Measurements from ENCODE around the gene GRID2.

The GRID2 gene

GRCh38 chr4:93384241-93384640 is 1080.5 kb downstream of the GRID2 start:
- no peak for DNase-seq (ENCODE audit: low read depth in 2 of 2, low spot score in 1 of 2)

DNA sequence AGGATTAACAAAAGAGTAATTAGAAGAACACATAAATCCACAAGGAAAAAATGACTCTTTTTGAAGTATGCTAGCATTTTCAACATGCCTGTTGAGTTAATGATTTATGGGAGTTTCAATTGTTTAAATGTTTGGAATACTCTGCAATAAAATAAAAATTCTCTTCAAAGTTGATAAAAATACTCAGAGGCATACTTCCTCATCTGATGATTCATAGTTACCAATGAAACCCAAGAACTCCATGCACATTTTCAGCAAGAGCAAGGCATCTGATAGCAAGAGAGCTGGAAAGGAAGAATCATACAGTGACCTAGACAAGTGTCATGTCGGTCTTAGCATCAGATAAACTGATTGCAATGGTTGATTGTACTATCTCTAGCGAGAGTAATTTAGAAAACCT is 1081.1 kb downstream of the GRID2 start:
- DNase-seq (ENCODE audit: low read depth in 2 of 2, low spot score in 1 of 2) = no peak

GRCh38 chr4:93394545-93395081 is 1090.8 kb downstream of the GRID2 start:
- no peak for DNase-seq (ENCODE audit: low read depth in 2 of 2, low spot score in 1 of 2)

- no peak for DNase-seq (ENCODE audit: low read depth in 2 of 2, low spot score in 1 of 2)
These were observed 1092.5 kb downstream of the GRID2 start for GRCh38 chr4:93396272-93396671.

- no peak for DNase-seq (ENCODE audit: low read depth in 2 of 2, low spot score in 1 of 2)
These were observed 1099.8 kb downstream of the GRID2 start for GRCh38 chr4:93403571-93403970.

DNA sequence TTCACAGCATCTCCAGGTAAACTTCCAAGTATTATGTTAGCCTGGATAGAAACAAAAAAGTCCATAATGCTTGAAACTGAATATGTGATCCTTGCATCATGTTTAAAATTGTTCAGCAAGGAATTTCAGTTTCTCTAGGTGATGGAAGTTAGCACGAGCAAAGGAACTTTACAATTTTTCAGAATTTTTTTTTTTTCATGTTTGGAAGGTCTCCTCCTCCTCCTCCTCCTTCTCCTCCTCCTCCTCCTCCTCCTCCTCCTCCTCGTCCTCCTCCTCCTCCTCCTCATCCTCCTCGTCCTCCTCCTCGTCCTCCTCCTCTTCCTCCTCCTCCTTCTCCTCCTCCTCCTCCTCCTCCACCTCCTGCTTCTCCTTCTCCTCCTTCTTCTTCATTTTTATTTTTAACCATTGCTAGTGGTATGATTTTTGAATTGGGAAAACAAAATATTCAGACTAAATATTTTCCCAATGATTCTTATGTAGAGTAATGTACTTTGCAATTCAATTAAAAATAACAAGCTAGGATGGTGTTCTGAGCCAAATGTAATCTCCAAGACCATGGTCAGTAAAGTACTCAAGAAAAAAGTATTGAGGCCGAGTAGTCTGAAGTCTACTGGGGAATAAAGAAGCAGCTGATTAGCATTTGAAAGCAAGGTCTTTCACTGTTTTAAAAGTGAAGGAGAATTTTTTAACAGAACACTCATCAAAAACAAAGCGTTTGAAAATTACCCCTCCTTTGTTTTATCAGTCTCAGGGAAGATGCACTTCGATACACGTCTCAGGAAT is 1103.9 kb downstream of the GRID2 start:
- DNase-seq (ENCODE audit: low read depth in 2 of 2, low spot score in 1 of 2) = no peak

DNA sequence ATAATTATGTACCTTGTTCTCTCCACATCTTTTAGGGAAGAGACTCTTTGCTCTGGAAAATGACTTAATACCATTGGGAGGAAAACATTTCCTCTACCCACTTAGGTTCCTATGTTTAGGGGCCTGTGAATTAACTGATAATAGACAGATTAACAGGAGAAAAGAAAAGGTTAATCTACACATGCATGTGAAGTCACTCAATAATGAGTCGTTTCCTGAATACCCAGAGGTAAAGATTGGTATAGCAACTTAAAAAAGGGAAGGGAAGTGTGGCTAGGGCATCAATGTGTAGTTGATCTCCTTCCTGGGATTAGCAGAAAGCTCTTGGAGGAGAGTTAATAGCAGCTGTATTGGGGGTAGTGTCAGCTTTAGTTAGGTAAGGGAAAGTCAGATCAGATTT is 1105.3 kb downstream of the GRID2 start:
- no peak for DNase-seq (ENCODE audit: low read depth in 2 of 2, low spot score in 1 of 2)

GRCh38 chr4:93414041-93414550 is 1110.3 kb downstream of the GRID2 start:
- no peak for DNase-seq (ENCODE audit: low read depth in 2 of 2, low spot score in 1 of 2)

DNA sequence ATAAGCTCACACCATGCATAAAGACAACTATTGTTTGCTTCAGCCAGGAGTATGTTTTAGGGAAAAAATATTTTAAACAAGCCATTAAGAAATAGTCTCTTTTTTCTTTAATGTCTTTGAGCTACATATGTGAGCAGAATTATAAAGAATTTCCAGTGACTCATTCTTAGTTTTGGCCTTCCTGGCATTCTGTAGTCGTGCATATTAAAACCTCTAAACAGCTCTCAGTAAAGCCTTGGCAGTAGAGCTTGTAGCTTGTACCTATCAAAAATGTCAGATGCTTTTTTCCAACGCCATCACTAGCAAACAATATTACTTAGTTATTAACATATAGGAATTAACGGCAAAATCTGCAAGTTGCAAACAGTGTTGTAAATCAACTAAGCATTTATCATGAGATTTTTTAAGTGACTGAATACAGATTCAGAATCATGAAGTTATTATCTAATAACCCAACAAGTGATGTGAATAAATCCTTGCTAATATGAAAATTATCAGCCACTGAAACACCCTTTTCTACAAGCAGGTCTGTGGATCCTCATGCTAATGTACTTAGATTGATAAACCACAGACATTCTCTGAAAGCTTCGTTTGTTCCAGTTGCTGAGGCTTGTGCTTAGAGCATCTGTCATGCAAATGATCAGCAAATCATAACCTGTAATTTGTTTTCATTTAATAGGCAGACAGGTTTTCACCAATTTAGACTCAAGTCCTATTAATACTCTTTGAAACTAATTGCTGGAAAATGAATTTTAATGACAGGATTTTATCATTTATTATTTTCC is 1112.8 kb downstream of the GRID2 start:
- no peak for DNase-seq (ENCODE audit: low read depth in 2 of 2, low spot score in 1 of 2)

- no peak for DNase-seq (ENCODE audit: low read depth in 2 of 2, low spot score in 1 of 2)
These were observed 1127.6 kb downstream of the GRID2 start for GRCh38 chr4:93431371-93431770.

DNA sequence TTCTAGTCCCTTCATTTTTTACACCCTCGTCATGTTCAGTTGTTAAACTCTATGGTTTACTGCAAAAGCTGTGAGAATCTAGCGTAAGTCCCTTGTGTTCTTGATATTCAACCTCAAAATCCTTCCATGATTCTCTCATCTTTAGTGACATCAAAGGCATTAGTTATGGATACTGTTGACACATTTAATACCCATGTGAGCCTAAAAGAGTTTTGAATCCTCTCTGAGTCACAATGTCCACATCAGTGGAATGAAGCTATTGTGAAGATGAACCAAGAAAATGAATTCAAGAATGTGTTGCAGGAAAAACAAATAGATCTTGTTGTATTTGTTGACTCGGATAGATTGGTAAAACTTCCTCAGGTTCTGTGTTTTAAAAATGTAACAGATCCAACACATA is 1130.1 kb downstream of the GRID2 start:
- no peak for DNase-seq (ENCODE audit: low read depth in 2 of 2, low spot score in 1 of 2)

GRCh38 chr4:93436000-93436626 is 1132.3 kb downstream of the GRID2 start:
- no peak for DNase-seq (ENCODE audit: low read depth in 2 of 2, low spot score in 1 of 2)

DNA sequence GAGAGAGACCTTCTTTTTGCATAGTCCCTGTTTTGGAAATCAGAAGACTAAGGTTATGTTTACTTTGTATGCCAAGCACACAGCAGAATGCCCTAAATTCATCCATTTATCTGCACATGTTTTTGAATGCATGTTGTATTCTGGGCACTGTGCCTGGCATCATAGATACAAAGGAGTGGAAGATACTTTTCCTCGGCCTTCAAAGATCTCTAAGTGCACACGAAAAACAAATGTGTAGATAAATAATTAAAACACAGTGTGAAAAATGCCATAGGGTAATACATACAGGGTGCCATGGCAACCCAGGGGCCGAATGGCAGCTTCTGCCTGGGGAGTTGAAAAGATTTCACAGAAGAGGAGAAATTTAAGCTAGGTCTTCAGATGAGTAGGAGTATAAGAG is 1134.2 kb downstream of the GRID2 start:
- DNase-seq (ENCODE audit: low read depth in 2 of 2, low spot score in 1 of 2) = no peak

DNA sequence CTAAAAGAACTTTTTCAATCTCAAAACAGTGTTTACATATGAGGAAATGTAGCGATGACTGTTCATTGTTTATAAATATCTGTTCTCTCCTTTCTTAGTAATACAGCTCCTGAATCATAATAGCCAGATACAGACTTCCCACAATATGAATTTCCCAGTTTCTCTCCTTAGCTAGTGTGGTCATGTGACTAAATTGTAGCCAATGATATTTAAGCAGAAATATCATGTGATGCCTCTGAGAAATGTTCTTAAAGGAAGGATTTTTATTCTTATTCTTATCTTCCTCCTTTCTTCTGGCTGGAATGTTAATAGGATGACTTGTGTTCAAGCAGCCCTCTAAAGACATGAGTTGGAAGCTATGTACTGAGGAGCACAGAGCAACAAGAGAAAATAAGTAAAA is 1141.1 kb downstream of the GRID2 start:
- no peak for DNase-seq (ENCODE audit: low read depth in 2 of 2, low spot score in 1 of 2)

GRCh38 chr4:93446038-93446437 is 1142.3 kb downstream of the GRID2 start:
- no peak for DNase-seq (ENCODE audit: low read depth in 2 of 2, low spot score in 1 of 2)

DNA sequence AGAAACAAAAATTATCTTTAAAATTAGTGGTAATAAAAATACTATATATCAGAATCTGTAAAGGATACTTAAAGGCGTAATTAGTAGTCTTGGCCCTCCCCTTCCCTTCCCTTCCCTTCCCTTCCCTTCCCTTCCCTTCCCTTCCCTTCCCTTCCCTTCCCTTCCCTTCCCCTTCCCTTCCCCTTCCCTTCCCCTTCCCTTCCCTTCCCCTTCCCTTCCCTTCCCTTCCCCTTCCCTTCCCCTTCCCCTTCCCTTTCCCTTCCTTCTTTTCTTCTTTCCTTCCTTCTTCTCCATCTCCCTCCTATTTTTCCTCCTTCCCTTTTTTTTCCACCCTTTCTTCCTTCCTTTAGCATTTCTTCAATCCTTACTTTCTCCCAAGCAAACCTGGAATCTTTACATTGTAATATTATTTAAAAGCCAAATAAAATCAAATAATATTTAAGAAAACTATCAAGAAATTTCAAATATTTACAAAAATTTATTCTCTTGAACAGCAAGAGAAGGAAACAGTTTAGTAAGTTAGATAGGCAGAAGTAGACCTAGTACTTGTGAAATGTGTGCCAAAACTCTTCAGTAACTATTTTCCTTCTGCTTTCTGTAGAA is 1145.0 kb downstream of the GRID2 start:
- DNase-seq (ENCODE audit: low read depth in 2 of 2, low spot score in 1 of 2) = no peak

DNA sequence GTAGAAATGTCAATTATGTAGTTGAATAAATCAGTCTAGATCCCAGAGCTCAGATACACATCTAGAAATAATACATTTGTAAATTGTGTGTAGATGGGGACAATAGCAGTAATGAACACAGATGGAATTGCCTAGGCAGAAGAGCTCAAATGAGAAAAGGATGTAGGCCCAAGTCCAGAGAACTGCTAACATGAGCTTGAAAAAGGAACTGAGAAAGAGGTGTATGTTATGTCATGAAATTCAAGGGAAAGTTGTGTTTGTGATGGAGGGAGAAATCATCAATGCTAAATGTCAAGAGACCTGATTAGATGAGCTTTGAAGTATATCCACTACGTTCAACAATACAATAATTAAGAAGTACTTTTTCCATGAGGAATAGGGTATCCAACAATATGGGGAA is 1148.2 kb downstream of the GRID2 start:
- no peak for DNase-seq (ENCODE audit: low read depth in 2 of 2, low spot score in 1 of 2)

GRCh38 chr4:93461541-93461940 is 1157.8 kb downstream of the GRID2 start:
- DNase-seq (ENCODE audit: low read depth in 2 of 2, low spot score in 1 of 2) = no peak

DNA sequence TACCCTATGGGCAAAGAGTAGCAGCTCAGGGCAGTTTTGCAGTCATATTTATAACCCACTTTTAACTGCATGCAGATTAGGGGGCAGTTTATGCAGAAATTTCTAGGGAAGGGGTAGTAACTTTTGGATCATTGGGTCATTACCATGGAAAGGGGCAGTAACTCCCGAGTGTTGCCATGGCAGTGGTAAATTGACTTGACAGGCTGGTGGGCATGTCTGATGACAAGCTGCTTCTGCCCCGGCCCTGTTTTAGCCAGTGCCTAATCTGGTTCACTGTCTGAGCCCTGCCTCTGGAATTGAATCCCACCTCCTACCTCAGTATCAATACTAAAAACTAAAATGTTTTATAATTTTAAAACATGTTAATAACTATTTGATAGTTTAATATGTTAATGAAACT is 1162.7 kb downstream of the GRID2 start:
- DNase-seq (ENCODE audit: low read depth in 2 of 2, low spot score in 1 of 2) = no peak

GRCh38 chr4:93467484-93468155 is 1163.9 kb downstream of the GRID2 start:
- DNase-seq (ENCODE audit: low read depth in 2 of 2, low spot score in 1 of 2) = no peak

DNA sequence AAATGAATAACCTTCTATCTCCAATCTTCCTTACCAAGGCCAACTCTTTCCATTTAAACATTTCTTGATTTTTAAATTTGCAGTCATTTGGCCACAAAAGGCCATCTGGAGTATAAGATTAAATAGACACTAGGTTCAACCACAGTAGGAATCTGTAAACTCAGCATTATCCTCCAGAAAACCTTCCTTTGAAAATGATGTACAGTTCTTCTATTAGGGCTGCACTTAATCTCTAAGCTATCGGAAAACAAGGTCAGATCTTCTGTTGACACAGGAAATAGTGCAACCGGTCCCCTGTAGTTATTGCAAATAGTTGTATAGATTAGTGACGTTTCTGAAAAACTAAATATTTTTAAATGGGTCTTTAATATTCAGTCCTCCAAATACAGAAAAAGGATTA is 1165.8 kb downstream of the GRID2 start:
- DNase-seq (ENCODE audit: low read depth in 2 of 2, low spot score in 1 of 2) = no peak

Data from stimulated activated CD8-positive, alpha-beta memory T cell treated with anti-CD3 and anti-CD28 coated beads, Interleukin-4, amount 100 ng/mL, for 1 hour (primary cell).